Hematopoietic multipotent progenitor cell (in vitro differentiated cells): ENCODE data around the gene CLDN14. TPM values are rescaled to one million over a fixed set of nuclear protein-coding genes. Genes with fewer than 3 reads are reported as not detected.
A peak's percentile ranks its signal among the peaks of the same experiment; 100 is the strongest.

Experiments used
- DNase-seq, 3 donors: peaks; one replicate each; pipeline ENCODE4 v3.0.0-alpha.2; 2011 to 2015; ENCODE audit warnings: low read depth in 2 of 3, low spot score in 2 of 3
- total RNA-seq: library from RNA; depleted of rRNA; stranded (reverse); fragments of >200 nt; gene quantifications from one replicate; pipeline ENCODE4 v1.2.3, GENCODE V29; 2012

CLDN14 gene
- not detected for total RNA-seq

- DNase-seq, result no peak
Measured at GRCh38 chr21:36479415-36480402, at the start of gene CLDN14. Gene CLDN14, minus strand, starts transcription at chr21:36480122. Its CDS starts 18,427 bp downstream, at chr21:36461695.

- DNase-seq, result no peak
Measured at GRCh38 chr21:36528716-36529115, 48.8 kb upstream of the CLDN14 start.

GRCh38 chr21:36527317-36527716 is 47.4 kb upstream of the CLDN14 start:
- DNase-seq, result no peak

- DNase-seq, result no peak
Measured at GRCh38 chr21:36526104-36526503, 46.2 kb upstream of the CLDN14 start.

- DNase-seq, result no peak
Measured at GRCh38 chr21:36524477-36524876, 44.6 kb upstream of the CLDN14 start.

- DNase-seq, result no peak
Measured at GRCh38 chr21:36522219-36522808, 42.4 kb upstream of the CLDN14 start.

- DNase-seq, result no peak
Measured at GRCh38 chr21:36518883-36519492, 39.1 kb upstream of the CLDN14 start.

- no peak for DNase-seq
Measured at GRCh38 chr21:36517366-36518075, 37.6 kb upstream of the CLDN14 start.

GRCh38 chr21:36516281-36516680 is 36.4 kb upstream of the CLDN14 start:
- no peak for DNase-seq

- DNase-seq, result no peak
Measured at GRCh38 chr21:36513430-36513829, 33.5 kb upstream of the CLDN14 start.

GRCh38 chr21:36512971-36513370 is 33.0 kb upstream of the CLDN14 start:
- no peak for DNase-seq

- peak in 2 of 3 donors; percentile 44 to 84 for DNase-seq
Measured at GRCh38 chr21:36511484-36512220, 31.7 kb upstream of the CLDN14 start.

GRCh38 chr21:36510911-36511310 is 31.0 kb upstream of the CLDN14 start:
- DNase-seq, result no peak

- no peak for DNase-seq
Measured at GRCh38 chr21:36509973-36510664, 30.2 kb upstream of the CLDN14 start.

GRCh38 chr21:36508948-36509347 is 29.0 kb upstream of the CLDN14 start:
- DNase-seq, result no peak

- DNase-seq, result no peak
Measured at GRCh38 chr21:36507397-36508018, 27.6 kb upstream of the CLDN14 start.

GRCh38 chr21:36506482-36506881 is 26.6 kb upstream of the CLDN14 start:
- no peak for DNase-seq

GRCh38 chr21:36504067-36505058 is 24.4 kb upstream of the CLDN14 start:
- peak; percentile 35 to 62 (median 36) for DNase-seq
